Limb (tissue), 2 donors: Measurements from ENCODE around the gene DEFB121.
"Not testable (repeated sequence)": the region's sequence is repeated elsewhere in the genome, so short reads cannot be mapped to it uniquely, and the experiment has no call there.

Source experiments
- DNase-seq, 2 donors: peaks; one replicate each; pipeline ENCODE4 v3.0.0-alpha.2; 2016; ENCODE audit errors: extremely low spot score in 2 of 2

DEFB121 gene, protein sequence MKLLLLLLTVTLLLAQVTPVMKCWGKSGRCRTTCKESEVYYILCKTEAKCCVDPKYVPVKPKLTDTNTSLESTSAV

GRCh38 chr20:31406115-31406514, at the start of gene DEFB121:
DEFB121 (minus strand) TSS chr20:31406215; CDS start chr20:31406152, 63 bp downstream.
- DNase-seq: no peak

- no peak for DNase-seq
Observed at GRCh38 chr20:31454361-31454760, 48.3 kb upstream of the DEFB121 start.

GRCh38 chr20:31452575-31452974, 46.6 kb upstream of the DEFB121 start:
- no peak for DNase-seq

GRCh38 chr20:31449511-31450414, 43.7 kb upstream of the DEFB121 start:
- DNase-seq: no peak

GRCh38 chr20:31446084-31446819, 40.2 kb upstream of the DEFB121 start:
- no peak for DNase-seq

DNA sequence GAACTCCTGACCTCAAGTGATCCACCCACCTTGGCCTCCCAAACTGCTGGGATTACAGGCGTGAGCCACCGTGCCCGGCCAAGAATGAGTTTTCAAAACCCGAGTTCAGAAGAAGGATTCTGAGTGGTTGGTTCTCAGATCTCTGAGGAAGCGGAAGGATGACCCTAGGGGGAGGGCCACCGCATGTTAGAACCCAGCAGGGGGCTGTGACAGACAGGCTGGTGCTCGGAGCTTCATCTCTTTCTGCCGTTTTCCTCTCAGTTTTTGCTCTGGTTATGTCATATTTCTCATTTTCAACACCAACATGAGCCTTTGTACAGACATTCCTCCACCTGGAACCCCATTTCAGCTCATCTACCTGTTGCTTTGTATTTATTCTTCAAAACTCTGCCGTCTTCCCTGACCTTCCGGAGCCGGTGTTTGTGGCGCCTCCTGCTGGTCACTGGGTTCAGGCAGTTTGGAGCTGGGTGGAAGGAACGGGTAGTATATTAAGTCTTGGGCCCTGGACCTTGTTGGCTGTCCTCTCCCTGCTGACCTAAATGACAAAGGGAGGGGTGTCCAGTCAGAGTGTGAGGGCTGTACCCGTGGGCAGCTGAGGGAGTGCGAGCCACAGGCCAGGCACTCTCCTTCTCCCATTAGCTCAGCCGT, 34.1 kb upstream of the DEFB121 start, which contains the start of gene DEFB123:
Gene DEFB123 (plus strand): TSS at position 621 of the 648 bp plus-strand sequence. CDS start 67 bp downstream, outside the sequence.
- no peak for DNase-seq

GRCh38 chr20:31430568-31431115, 24.6 kb upstream of the DEFB121 start:
- DNase-seq: no peak

DNA sequence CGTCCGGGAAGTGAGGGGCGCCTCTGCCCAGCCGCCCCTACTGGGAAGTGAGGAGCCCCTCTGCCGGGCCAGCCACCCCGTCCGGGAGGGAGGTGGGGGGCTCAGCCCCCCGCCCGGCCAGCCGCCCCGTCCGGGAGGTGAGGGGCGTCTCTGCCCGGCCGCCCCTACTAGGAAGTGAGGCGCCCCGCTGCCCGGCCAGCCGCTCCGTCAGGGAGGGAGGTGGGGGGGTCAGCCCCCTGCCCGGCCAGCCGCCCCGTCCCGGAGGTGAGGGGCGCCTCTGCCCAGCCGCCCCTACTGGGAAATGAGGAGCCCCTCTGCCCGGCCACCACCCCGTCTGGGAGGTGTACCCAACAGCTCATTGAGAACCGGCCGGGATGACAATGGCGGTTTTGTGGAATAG, 21.6 kb upstream of the DEFB121 start:
- DNase-seq: not testable (repeated sequence)

DNA sequence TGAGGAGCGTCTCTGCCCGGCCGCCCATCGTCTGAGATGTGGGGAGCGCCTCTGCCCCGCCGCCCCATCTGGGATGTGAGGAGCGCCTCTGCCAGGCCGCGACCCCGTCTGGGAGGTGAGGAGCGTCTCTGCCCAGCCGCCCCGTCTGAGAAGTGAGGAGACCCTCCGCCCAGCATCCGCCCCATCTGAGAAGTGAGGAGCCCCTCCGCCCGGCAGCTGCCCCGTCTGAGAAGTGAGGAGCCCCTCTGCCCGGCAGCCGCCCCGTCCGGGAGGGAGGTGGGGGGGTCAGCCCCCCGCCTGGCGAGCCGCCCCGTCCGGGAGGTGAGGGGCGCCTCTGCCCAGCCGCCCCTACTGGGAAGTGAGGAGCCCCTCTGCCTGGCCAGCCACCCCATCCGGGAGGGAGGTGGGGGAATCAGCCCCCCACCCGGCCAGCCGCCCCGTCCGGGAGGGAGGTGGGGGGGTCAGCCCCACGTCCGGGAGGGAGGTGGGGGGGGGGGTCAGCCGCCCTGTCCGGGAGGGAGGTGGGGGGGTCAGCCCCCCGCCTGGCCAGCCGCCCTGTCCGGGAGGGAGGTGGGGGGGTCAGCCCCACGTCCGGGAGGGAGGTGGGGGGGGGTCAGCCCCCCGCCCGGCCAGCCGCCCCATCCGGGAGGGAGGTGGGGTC, 21.0 kb upstream of the DEFB121 start:
- DNase-seq: not testable (repeated sequence)

- DNase-seq: no peak
Observed at GRCh38 chr20:31425797-31426196, 19.8 kb upstream of the DEFB121 start.

DNA sequence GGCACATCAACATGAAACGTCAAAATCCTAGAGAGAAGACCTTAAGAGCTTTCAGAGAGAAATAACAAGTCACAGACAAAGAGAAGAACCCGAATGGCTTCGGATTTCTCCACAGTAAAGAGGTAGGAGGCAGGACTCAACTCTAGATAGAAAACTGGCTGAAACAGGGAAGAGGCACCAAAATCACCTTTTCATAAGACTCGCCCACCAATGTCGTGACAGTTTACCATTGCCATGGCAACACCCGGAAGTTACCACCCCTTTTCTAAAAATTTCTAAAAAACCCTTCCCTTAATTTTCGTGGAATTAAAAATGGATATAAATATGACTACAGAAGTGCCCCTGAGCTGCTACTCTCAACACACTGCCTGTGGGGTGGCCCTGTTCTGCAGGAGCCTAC, 12.3 kb upstream of the DEFB121 start:
- no peak for DNase-seq

DNA sequence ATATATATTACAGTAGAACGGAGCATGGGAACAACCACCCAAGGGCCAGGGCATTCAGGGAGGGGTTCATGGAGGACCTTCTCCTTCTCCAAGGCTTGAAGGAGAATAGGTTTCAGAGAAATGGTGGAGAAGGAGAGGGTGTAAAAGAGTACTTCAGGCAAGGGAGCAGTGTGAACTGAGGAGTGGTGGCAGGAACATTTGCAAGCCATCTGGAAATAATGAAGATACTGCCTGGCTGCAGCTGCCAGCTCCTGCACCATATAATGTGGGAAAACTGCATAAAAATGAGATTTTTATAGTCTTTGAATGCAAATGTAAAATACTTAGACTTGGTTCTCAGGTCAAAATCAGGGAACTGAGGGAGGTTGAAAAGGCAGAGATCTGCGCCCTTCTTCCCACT, 9.6 kb upstream of the DEFB121 start:
- no peak for DNase-seq

GRCh38 chr20:31414381-31414780, 8.4 kb upstream of the DEFB121 start:
- DNase-seq: no peak

DNA sequence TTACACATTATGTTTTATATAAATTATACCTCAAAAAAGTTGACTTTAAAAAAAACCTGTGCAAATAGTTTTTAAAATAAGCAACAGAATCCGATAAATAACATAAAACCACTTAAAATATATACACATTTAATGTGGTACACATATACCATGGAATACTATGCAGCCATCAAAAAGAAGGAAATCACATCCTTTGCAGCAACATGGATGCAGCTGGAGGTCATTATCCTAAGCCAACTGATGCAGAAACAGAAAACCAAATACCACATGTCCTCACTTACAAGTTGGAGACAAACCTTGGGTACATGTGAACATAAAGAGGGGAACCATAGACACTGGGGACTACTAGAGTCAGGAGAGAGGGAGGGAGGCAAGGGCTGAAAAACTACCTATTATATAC, 4.0 kb upstream of the DEFB121 start:
- DNase-seq: no peak

- no peak for DNase-seq
Observed at GRCh38 chr20:31403886-31404285, 2.1 kb downstream of the DEFB121 start.

DNA sequence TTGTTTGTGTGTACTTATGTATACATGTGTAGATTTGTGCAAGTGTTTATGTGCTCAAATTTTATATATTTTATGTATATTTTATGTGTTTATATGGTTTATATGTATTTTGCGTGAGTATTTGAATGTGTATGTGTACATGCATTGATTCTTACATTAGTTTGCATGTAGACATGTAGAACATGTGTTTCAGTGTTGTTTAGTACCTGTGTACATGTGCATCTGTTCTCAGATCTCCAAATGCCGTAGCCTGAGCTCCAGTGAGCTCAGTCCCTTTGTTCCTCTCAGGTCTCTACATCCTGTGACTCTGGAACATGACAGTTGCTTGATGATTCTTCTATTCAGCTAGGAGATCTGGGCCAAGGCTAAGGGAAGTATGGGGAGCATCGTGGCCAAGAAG, 11.1 kb downstream of the DEFB121 start:
- DNase-seq: no peak

GRCh38 chr20:31392836-31393235, 13.2 kb downstream of the DEFB121 start:
- DNase-seq: no peak

DNA sequence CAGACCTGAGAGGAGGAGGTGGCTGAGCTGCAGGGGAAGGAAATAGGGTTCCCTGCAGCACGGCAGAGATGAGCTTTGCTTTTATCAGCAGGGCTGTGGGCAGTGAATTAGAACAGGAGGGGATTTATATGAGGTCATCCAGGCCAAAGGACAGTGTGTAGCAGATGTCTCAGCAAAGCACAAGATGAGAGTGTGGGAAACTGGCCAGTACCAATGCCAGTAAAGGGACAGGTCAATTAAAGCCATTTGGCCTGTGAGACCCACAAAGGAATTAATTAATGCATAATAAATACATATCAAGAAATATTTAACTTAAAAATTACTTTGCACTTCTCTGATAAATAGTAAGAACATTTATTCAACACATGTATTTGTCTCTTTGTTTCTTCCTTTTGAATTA, 15.5 kb downstream of the DEFB121 start, which contains the start of gene DEFB119:
Gene DEFB119 (minus strand): TSS at position 101 of the 400 bp plus-strand sequence. CDS start 107 bp downstream, outside the sequence.
- DNase-seq: no peak

GRCh38 chr20:31374346-31374745, 31.7 kb downstream of the DEFB121 start:
- DNase-seq: no peak

DNA sequence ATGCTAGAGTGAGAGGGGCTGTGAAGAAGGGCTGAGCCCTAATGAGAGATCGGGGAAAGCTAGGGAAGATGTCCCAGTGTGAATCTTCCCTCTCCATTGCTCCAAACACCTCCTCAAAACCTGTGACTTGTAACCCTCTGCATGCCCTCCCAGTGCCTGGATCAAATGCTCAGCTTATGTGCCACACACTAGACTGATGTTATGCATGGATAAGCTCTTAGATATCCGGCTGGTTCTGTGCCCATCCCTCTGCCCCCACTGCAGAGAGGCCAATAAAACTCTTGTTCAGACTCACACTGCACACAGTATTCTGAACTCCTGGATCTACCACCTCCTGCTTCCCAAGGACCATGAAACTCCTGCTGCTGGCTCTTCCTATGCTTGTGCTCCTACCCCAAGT, 37.7 kb downstream of the DEFB121 start, which contains the start of gene DEFB118:
Gene DEFB118 (plus strand): TSS at position 301 of the 400 bp plus-strand sequence. CDS start 50 bp downstream, at position 351.
- DNase-seq: no peak

DNA sequence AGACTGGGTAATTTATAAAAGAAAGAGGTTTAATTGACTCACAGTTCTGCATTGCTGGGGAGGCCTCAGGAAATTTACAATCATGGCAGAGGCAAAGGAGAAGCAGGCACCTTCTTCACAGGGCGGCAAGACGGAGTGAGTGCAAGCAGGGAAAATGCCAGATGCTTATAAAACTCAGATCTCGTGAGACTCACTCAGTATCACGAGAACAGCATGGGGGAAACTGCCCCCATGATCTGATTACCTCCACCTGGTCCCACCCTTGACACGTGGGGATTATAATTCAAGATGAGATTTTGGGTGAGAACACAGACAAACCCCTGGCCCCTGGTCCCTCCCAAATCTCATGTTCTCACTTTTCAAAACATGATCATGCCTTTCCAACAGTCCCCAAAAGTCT, 41.7 kb downstream of the DEFB121 start:
- not testable (repeated sequence) for DNase-seq
